ENCODE measurements around the gene PRODH. TPM values are rescaled to one million over a fixed set of nuclear protein-coding genes. Genes with fewer than 3 reads are reported as not detected.
"Not testable (repeated sequence)": the region's sequence is repeated elsewhere in the genome, so short reads cannot be mapped to it uniquely, and the experiment has no call there.

PRODH gene
- total RNA-seq, 2 donors from 2014 or later = 65.1 to 67.5 TPM

- peak overlapping the region; percentile 57 for H3K4me3 Mint-ChIP-seq
- H3K4me1 Mint-ChIP-seq = no peaks in the 10 kb centered on the region
- Histone ChIP-seq H3K9me3 (ENCODE audit: control insufficient read depth, low read length) (no peaks in the 10 kb centered on the region), H3K27me3 (ENCODE audit: control insufficient read depth, insufficient read depth, low read length, poor library complexity, severe bottlenecking) (no peaks in the 10 kb centered on the region), H3K4me3 (ENCODE audit: low read length) (peak overlapping the region; percentile 76), H3K27ac (ENCODE audit: low read depth, low read length) (no peak overlapping the region), H3K4me1 (ENCODE audit: control insufficient read depth, insufficient read depth, low read length) (no peaks in the 10 kb centered on the region), H3K36me3 (ENCODE audit: control insufficient read depth, insufficient read depth, low read length) (no peaks in the 10 kb centered on the region), H3K9ac (ENCODE audit: extremely low read depth, low read length, poor library complexity, severe bottlenecking) (peak overlapping the region; percentile 73)
- peak; percentile 62 for TF ChIP-seq CTCF (conservative IDR thresholded peaks at IDR 0.05)
- peak; percentile 87 for DNase-seq
- peaks cover 14% of the 10 kb centered on the region for H3K27me3 Mint-ChIP-seq (ENCODE audit: insufficient read depth)
- H3K9me3 Mint-ChIP-seq = no peaks in the 10 kb centered on the region
- H3K27ac Mint-ChIP-seq = no peak overlapping the region
- no peaks in the 10 kb centered on the region for H3K36me3 Mint-ChIP-seq (ENCODE audit: low read depth)
- 0 to 1% methylated on average over 23 to 94 of the region's 94 CpGs for WGBS, 2 experiments (ENCODE audit: insufficient coverage in 1 of 2, insufficient read length in 1 of 2)
These were observed 34.3 kb upstream of the PRODH start for GRCh38 chr22:18970176-18970947.

DNA sequence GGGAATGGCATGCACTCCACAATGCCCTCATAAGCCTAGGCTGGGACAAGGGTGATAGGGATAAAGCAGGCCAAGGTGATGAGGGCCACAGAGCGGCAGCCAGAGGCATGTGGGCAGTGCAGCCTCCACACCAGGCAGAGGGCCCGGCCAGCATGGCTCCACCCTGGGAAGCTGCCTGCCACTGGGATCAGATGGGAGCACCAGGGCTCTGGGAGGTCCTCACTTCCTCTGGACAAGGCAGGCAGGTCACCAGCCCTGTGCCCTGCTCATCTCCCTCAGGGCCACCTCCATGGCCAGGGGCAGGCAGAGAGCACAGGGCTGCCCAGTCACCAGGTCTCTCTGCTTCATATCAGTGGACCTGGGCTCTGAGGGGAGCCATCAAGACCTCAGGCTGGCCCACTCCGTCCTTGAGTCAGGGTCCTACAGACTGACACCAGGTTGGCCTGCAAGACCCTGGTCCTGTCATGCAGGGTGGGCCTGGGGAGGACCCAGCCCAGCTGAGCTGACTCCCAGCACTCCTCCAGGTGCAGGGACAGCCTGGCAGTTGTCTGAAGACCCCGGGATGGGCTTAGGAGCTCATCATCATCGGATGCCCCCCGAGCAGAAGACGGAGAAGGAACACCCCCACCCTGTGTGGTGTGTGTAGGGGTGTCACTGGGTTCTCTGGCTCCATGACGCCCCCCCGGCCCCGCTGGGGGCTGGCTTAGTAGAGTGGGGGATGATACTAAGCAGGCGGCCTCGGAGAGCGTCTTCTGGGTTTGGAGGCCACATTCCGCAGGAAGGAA lies 33.3 kb upstream of the PRODH start:
- not testable (repeated sequence) for H3K9me3 Mint-ChIP-seq; H3K9ac ChIP-seq (ENCODE audit: extremely low read depth, low read length, poor library complexity, severe bottlenecking); H3K36me3 ChIP-seq (ENCODE audit: control insufficient read depth, insufficient read depth, low read length); DNase-seq; H3K27ac Mint-ChIP-seq; H3K4me1 ChIP-seq (ENCODE audit: control insufficient read depth, insufficient read depth, low read length); H3K9me3 ChIP-seq (ENCODE audit: control insufficient read depth, low read length); H3K27ac ChIP-seq (ENCODE audit: low read depth, low read length); H3K27me3 ChIP-seq (ENCODE audit: control insufficient read depth, insufficient read depth, low read length, poor library complexity, severe bottlenecking); H3K4me1 Mint-ChIP-seq; H3K4me3 ChIP-seq (ENCODE audit: low read length); H3K36me3 Mint-ChIP-seq (ENCODE audit: low read depth)
- Mint-ChIP-seq H3K27me3 (ENCODE audit: insufficient read depth) (peaks cover 14% of the 10 kb centered on the region), H3K4me3 (peak overlapping the region; percentile 57)
- WGBS, 2 experiments (ENCODE audit: insufficient coverage in 1 of 2, insufficient read length in 1 of 2) = 78 to 88% methylated on average over 7 to 14 of the region's 14 CpGs

GRCh38 chr22:18968011-18968749 lies 32.1 kb upstream of the PRODH start:
- Histone ChIP-seq H3K4me1 (ENCODE audit: control insufficient read depth, insufficient read depth, low read length) (no peaks in the 10 kb centered on the region), H3K36me3 (ENCODE audit: control insufficient read depth, insufficient read depth, low read length) (no peaks in the 10 kb centered on the region), H3K9ac (ENCODE audit: extremely low read depth, low read length, poor library complexity, severe bottlenecking) (no peak overlapping the region), H3K27ac (ENCODE audit: low read depth, low read length) (no peak overlapping the region), H3K4me3 (ENCODE audit: low read length) (no peak overlapping the region), H3K27me3 (ENCODE audit: control insufficient read depth, insufficient read depth, low read length, poor library complexity, severe bottlenecking) (no peaks in the 10 kb centered on the region), H3K9me3 (ENCODE audit: control insufficient read depth, low read length) (no peaks in the 10 kb centered on the region)
- Mint-ChIP-seq H3K9me3 (no peaks in the 10 kb centered on the region), H3K36me3 (ENCODE audit: low read depth) (no peaks in the 10 kb centered on the region), H3K27ac (no peak overlapping the region), H3K4me1 (no peaks in the 10 kb centered on the region), H3K4me3 (no peak overlapping the region), H3K27me3 (ENCODE audit: insufficient read depth) (peaks cover 14% of the 10 kb centered on the region)
- WGBS, 2 experiments (ENCODE audit: insufficient coverage in 1 of 2, insufficient read length in 1 of 2) = 69 to 73% methylated on average over 5 to 20 of the region's 20 CpGs
- DNase-seq = peak; percentile 91
- no peak for TF ChIP-seq CTCF (conservative IDR thresholded peaks at IDR 0.05)

DNA sequence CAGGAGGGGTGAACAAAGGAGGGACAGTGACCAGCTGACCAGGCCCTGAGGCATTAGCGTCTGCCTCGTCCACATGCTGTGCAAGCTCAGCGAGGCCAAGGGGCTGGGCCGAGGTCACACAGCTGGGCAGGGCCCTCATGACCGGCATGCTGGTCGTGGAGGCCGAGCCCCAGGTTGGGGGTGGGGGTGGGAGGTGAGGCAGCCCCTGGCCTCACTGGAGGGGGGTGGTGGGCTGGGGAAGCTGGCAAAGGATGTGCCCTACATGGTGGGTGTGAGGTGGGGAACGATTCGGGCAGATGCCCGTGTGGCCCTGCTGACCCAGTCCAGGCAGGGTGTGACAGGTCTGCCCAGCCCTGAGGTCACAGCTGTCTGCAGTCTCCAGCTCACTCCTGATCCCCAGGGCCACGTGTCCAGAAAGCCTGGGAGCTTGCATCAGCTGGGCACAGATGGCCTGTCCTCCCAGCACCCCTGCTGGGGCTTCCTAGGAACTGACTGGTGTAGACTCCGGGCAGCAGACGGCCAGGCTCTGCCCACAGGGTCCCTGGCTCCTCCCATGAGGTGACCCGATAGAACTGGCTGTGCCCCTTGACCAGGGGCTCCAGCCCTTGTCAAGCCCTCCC lies 31.4 kb upstream of the PRODH start:
- WGBS, 2 experiments (ENCODE audit: insufficient coverage in 1 of 2, insufficient read length in 1 of 2) = 78 to 82% methylated on average over 6 to 14 of the region's 14 CpGs
- not testable (repeated sequence) for H3K27ac ChIP-seq (ENCODE audit: low read depth, low read length); H3K27ac Mint-ChIP-seq; H3K9ac ChIP-seq (ENCODE audit: extremely low read depth, low read length, poor library complexity, severe bottlenecking); H3K4me1 ChIP-seq (ENCODE audit: control insufficient read depth, insufficient read depth, low read length); H3K9me3 ChIP-seq (ENCODE audit: control insufficient read depth, low read length); H3K27me3 ChIP-seq (ENCODE audit: control insufficient read depth, insufficient read depth, low read length, poor library complexity, severe bottlenecking); DNase-seq; H3K36me3 ChIP-seq (ENCODE audit: control insufficient read depth, insufficient read depth, low read length); H3K4me3 Mint-ChIP-seq; H3K4me1 Mint-ChIP-seq; H3K36me3 Mint-ChIP-seq (ENCODE audit: low read depth); H3K4me3 ChIP-seq (ENCODE audit: low read length); H3K9me3 Mint-ChIP-seq
- peaks cover 14% of the 10 kb centered on the region for H3K27me3 Mint-ChIP-seq (ENCODE audit: insufficient read depth)

Measured in endodermal cell (in vitro differentiated cells).